SK-N-SH treated with all-trans-retinoic acid at 6 μM for 48 hours (cell line): ENCODE measurements around the gene NDUFA8.

Experiments used
- CREB5 ChIP-seq: fragments of 250-450 bp; sonication (Bioruptor Pico); IDR thresholded peaks from 2 replicates; pipeline ENCODE4 v1.5.1; 2020; ENCODE audit warnings: low read depth, mild to moderate bottlenecking, moderate library complexity
- CSRNP3 ChIP-seq: fragments of 250-450 bp; sonication (Bioruptor Pico); IDR thresholded peaks from 2 replicates; pipeline ENCODE4 v1.5.1; 2021; ENCODE audit warnings: mild to moderate bottlenecking, moderate library complexity
- ESRRG ChIP-seq: fragments of 250-450 bp; sonication (Bioruptor Pico); IDR thresholded peaks from 2 replicates; pipeline ENCODE4 v1.6.1; 2021; ENCODE audit warnings: mild to moderate bottlenecking
- GLIS3 ChIP-seq: fragments of 250-450 bp; sonication (Bioruptor Pico); IDR thresholded peaks from 2 replicates; pipeline ENCODE4 v1.5.0; 2020; ENCODE audit warnings: mild to moderate bottlenecking, moderate library complexity
- ISL1 ChIP-seq: fragments of 250-450 bp; sonication (Bioruptor Pico); IDR thresholded peaks from 2 replicates; pipeline ENCODE4 v2.1.2; 2022; ENCODE audit warnings: mild to moderate bottlenecking, moderate library complexity
- OSR1 ChIP-seq: fragments of 250-450 bp; sonication (Bioruptor Pico); IDR thresholded peaks from 2 replicates; pipeline ENCODE4 v1.8.0; 2022; ENCODE audit warnings: moderate library complexity, mild to moderate bottlenecking, inconsistent platforms
- PATZ1 ChIP-seq: fragments of 250-450 bp; sonication (Bioruptor Pico); IDR thresholded peaks from 2 replicates; pipeline ENCODE4 v1.8.0; 2020; ENCODE audit warnings: mild to moderate bottlenecking, moderate library complexity, borderline replicate concordance
- POU6F1 ChIP-seq: fragments of 250-450 bp; sonication (Bioruptor Pico); IDR thresholded peaks from 2 replicates; pipeline ENCODE4 v1.8.0; 2021; ENCODE audit warnings: low read depth, mild to moderate bottlenecking, moderate library complexity, borderline replicate concordance
- PPARA ChIP-seq: fragments of 250-450 bp; sonication (Bioruptor Pico); IDR thresholded peaks from 2 replicates; pipeline ENCODE4 v1.5.0; 2020; ENCODE audit warnings: mild to moderate bottlenecking, borderline replicate concordance
- RARB ChIP-seq: fragments of 250-450 bp; sonication (Bioruptor Pico); IDR thresholded peaks from 2 replicates; pipeline ENCODE4 v1.8.0; 2021; ENCODE audit warnings: mild to moderate bottlenecking, moderate library complexity
- TSHZ2 ChIP-seq: fragments of 250-450 bp; sonication (Bioruptor Pico); IDR thresholded peaks from 2 replicates; pipeline ENCODE4 v1.5.0; 2020; ENCODE audit warnings: mild to moderate bottlenecking, moderate library complexity
- ZC3H10 ChIP-seq: fragments of 250-450 bp; sonication (Bioruptor Pico); IDR thresholded peaks from 2 replicates; pipeline ENCODE4 v1.5.1; 2021; ENCODE audit warnings: mild to moderate bottlenecking, moderate library complexity
- ZFP30 ChIP-seq: fragments of 450-650 bp; formaldehyde crosslinking; IDR thresholded peaks from 2 replicates; pipeline ENCODE4 v1.5.0; 2022; ENCODE audit warnings: mild to moderate bottlenecking, moderate library complexity
- ZNF70 ChIP-seq: fragments of 450-650 bp; formaldehyde crosslinking; IDR thresholded peaks from 2 replicates; pipeline ENCODE4 v1.5.0; 2020; ENCODE audit warnings: mild to moderate bottlenecking, moderate library complexity

- TF ChIP-seq POU6F1 (no peak), CSRNP3 (no peak), OSR1 (CRISPR knock-in tag) (no peak), CREB5 (CRISPR knock-in tag) (no peak), ZC3H10 (CRISPR knock-in tag) (no peak), ISL1 (CRISPR knock-in tag) (no peak), PATZ1 (CRISPR knock-in tag) (no peak), RARB (CRISPR knock-in tag) (no peak), ZFP30 (CRISPR knock-in tag) (no peak), TSHZ2 (CRISPR knock-in tag) (no peak), ZNF70 (CRISPR knock-in tag) (no peak), GLIS3 (CRISPR knock-in tag) (no peak), ESRRG (no peak), PPARA (CRISPR knock-in tag) (no peak)
Measured at GRCh38 chr9:122099271-122099869, 60.2 kb downstream of the NDUFA8 start.
